B cell (primary cell): ENCODE measurements around the gene RNF215. TPM values are rescaled to one million over a fixed set of nuclear protein-coding genes. Genes with fewer than 3 reads are reported as not detected.

ENCODE experiments used
- ATAC-seq: fragments of 200-7000 bp; cut with Tn5 transposase; one replicate; pipeline ENCODE4 v1.10.0; 2021; ENCODE audit warnings: low read depth, mild to moderate bottlenecking, moderate number of reproducible peaks, moderate library complexity
- CTCF ChIA-PET: fragments of 350-600 bp; sonication (Branson Sonifier 250); formaldehyde crosslinking; loops from one replicate; lab custom pipeline; 2021; ENCODE audit warnings: antibody characterized with exemption, inconsistent platforms; lab: Charles Lee
- POLR2A ChIA-PET: fragments of 350-600 bp; sonication (Branson Sonifier 250); formaldehyde crosslinking; loops from one replicate; lab custom pipeline; 2021; ENCODE audit warnings: antibody characterized with exemption; lab: Charles Lee
- DNase-seq: peaks from one replicate; pipeline ENCODE4 v3.0.0; 2013
- H2AFZ ChIP-seq: 2 replicates; pipeline ENCODE4 v1.6.1; 2012; ENCODE audit warnings: mild to moderate bottlenecking, low read depth, low read length; ENCODE audit not compliant: insufficient read depth, poor library complexity, severe bottlenecking
- H3K27ac ChIP-seq, 2 donors: 1 replicate in 1 of 2; 2 replicates in 1 of 2; pipeline ENCODE4 v1.5.1; 2012 to 2013; ENCODE audit warnings: low read length in 2 of 2, mild to moderate bottlenecking in 2 of 2, moderate library complexity in 1 of 2
- H3K27me3 ChIP-seq, 4 experiments: fragments of 200-600 bp in 1 of 4; sonication (generic) in 1 of 4; replicated peaks in 1 of 4; 1 replicate in 2 of 4; 2 replicates in 2 of 4; pipeline versions ENCODE4 v1.6.1 to v1.7.0; 2013 to 2016; ENCODE audit warnings: low read length in 3 of 4, mild to moderate bottlenecking in 2 of 4, mixed read lengths in 1 of 4, moderate library complexity in 1 of 4; ENCODE audit not compliant: insufficient read depth in 4 of 4, control insufficient read depth in 3 of 4; ENCODE audit errors: control extremely low read depth in 1 of 4
- H3K36me3 ChIP-seq, 2 experiments: replicated peaks in 1 of 2; 1 replicate in 1 of 2; 2 replicates in 1 of 2; pipeline versions ENCODE4 v1.6.1 to v1.7.1; 2013; ENCODE audit warnings: low read length in 1 of 2; ENCODE audit not compliant: insufficient read depth in 2 of 2, control insufficient read depth in 1 of 2; ENCODE audit errors: control extremely low read depth in 1 of 2, extremely low read depth in 1 of 2
- H3K4me1 ChIP-seq, 2 donors: fragments of 200-600 bp in 1 of 2; sonication (generic) in 1 of 2; 1 replicate in 1 of 2; 2 replicates in 1 of 2; pipeline versions ENCODE4 v1.5.1 to v1.6.1; 2013 to 2017; ENCODE audit warnings: low read length in 2 of 2; ENCODE audit not compliant: control insufficient read depth in 2 of 2, insufficient read depth in 2 of 2
- H3K4me2 ChIP-seq: replicated peaks from 2 replicates; pipeline ENCODE3; 2012; ENCODE audit warnings: mild to moderate bottlenecking, low read depth, low read length; ENCODE audit not compliant: poor library complexity, severe bottlenecking
- H3K4me3 ChIP-seq, 5 experiments: fragments of 200-600 bp in 1 of 5; sonication (generic) in 1 of 5; 1 replicate in 3 of 5; 2 replicates in 2 of 5; pipeline versions ENCODE4 v1.5.1 to v1.7.0; 2011 to 2016; ENCODE audit warnings: low read length in 4 of 5, mild to moderate bottlenecking in 4 of 5, low read depth in 2 of 5, control low read depth in 1 of 5, moderate library complexity in 1 of 5; ENCODE audit not compliant: insufficient read depth in 1 of 5; ENCODE audit errors: control extremely low read depth in 1 of 5, extremely low read depth in 1 of 5
- H3K79me2 ChIP-seq: fragments of 200-600 bp; sonication (generic); one replicate; pipeline ENCODE4 v1.6.0; 2016; ENCODE audit warnings: low read length; ENCODE audit not compliant: control insufficient read depth, insufficient read depth
- H3K9ac ChIP-seq: fragments of 200-600 bp; sonication (generic); 2 replicates; pipeline ENCODE4 v1.6.1; 2017; ENCODE audit warnings: mild to moderate bottlenecking, low read length, moderate library complexity
- H3K9me3 ChIP-seq, 3 donors: one replicate each; pipeline versions ENCODE4 v1.6.1 to v1.7.1; 2013; ENCODE audit warnings: low read length in 2 of 3; ENCODE audit not compliant: control insufficient read depth in 2 of 3, insufficient read depth in 1 of 3; ENCODE audit errors: control extremely low read depth in 1 of 3
- H4K20me1 ChIP-seq: 2 replicates; pipeline ENCODE4 v1.6.0; 2012; ENCODE audit warnings: mild to moderate bottlenecking, low read length; ENCODE audit not compliant: insufficient read depth, control insufficient read depth, poor library complexity, severe bottlenecking
- H3K27ac Mint-ChIP-seq: one replicate; pipeline ENCODE4 v1.8.0; 2021; ENCODE audit warnings: mixed read lengths
- H3K27me3 Mint-ChIP-seq: one replicate; pipeline ENCODE4 v1.8.0; 2021; ENCODE audit warnings: mixed read lengths
- H3K4me1 Mint-ChIP-seq: one replicate; pipeline ENCODE4 v1.8.0; 2021; ENCODE audit warnings: mixed read lengths
- H3K4me3 Mint-ChIP-seq: one replicate; pipeline ENCODE4 v1.8.0; 2021; ENCODE audit warnings: mixed read lengths
- H3K9me3 Mint-ChIP-seq: one replicate; pipeline ENCODE4 v1.8.0; 2022; ENCODE audit warnings: mixed read lengths; ENCODE audit not compliant: insufficient read depth
- EZH2 ChIP-seq: IDR thresholded peaks from 2 replicates; pipeline ENCODE4 v1.6.1; 2012; ENCODE audit warnings: borderline replicate concordance, low read depth, mild to moderate bottlenecking, moderate library complexity, low read length; ENCODE audit not compliant: insufficient read depth, poor library complexity, severe bottlenecking
- WGBS: methylation state at CpG from one replicate; pipeline ENCODE4 v1.1.5; 2013; ENCODE audit warnings: missing lambda C conversion rate; ENCODE audit not compliant: insufficient coverage; 5-methylcytosine and 5-hydroxymethylcytosine counted together
- intact Hi-C: fragments of 100-400 bp; cut with micrococcal nuclease; formaldehyde crosslinking; loops from one replicate; pipeline ENCODE4 v1.10.0; 2022
- polyA plus RNA-seq: library from polyadenylated mRNA; depleted of rRNA; stranded (reverse); fragments of >200 nt; gene quantifications from 2 replicates; pipeline ENCODE4 v1.2.3, GENCODE V29; 2012
- total RNA-seq, 2 donors: library from RNA; stranded (reverse); fragments of 120-200 nt in 1 of 2; gene quantifications; 1 replicate in 1 of 2; 2 replicates in 1 of 2; pipeline versions ENCODE4 v1.2.3 to v1.2.4, GENCODE V29; 2013 to 2022
- TF ChIP-seq, protein P1 (sequence below): fragments of 200-600 bp; IDR thresholded peaks from one replicate; pipeline ENCODE4 v1.8.0; 2022; ENCODE audit warnings: antibody characterized with exemption, mild to moderate bottlenecking

RNF215 gene
- total and polyA plus RNA-seq, 2 donors (not counting 1 experiment from before 2014, with no cell fraction given), result 8.8 to 18.6 TPM

- POLR2A ChIA-PET, result interaction anchor here (0.6 kb wide), 1 partner anchor 1308 kb away, joined by 6 read pairs; no protein-coding TSS in a partner anchor
- peaks cover 3% of the 10 kb centered on the region for H3K4me1 Mint-ChIP-seq
- Histone ChIP-seq H3K27ac (no peak overlapping the region), H3K9me3 (no peaks in the 10 kb centered on the region), H3K4me3 (no peak overlapping the region), H3K9ac (no peak overlapping the region), H3K79me2 (no peaks in the 10 kb centered on the region), H2AFZ (no peak overlapping the region), H3K27me3 (no peaks in the 10 kb centered on the region), H4K20me1 (no peaks in the 10 kb centered on the region), H3K4me1 (peaks cover 3 to 9% of the 10 kb centered on the region in 2 donors), H3K36me3 (no peaks in the 10 kb centered on the region), H3K4me2 (no peak overlapping the region)
- no peak overlapping the region for H3K4me3 Mint-ChIP-seq
- CTCF ChIA-PET, result interaction anchor here (1.2 kb wide), 1 partner anchor 92 kb away, joined by 5 read pairs; no protein-coding TSS in a partner anchor
- no peaks in the 10 kb centered on the region for H3K27me3 Mint-ChIP-seq
- TF ChIP-seq EZH2, result no peak
- TF ChIP-seq, protein P1, sequence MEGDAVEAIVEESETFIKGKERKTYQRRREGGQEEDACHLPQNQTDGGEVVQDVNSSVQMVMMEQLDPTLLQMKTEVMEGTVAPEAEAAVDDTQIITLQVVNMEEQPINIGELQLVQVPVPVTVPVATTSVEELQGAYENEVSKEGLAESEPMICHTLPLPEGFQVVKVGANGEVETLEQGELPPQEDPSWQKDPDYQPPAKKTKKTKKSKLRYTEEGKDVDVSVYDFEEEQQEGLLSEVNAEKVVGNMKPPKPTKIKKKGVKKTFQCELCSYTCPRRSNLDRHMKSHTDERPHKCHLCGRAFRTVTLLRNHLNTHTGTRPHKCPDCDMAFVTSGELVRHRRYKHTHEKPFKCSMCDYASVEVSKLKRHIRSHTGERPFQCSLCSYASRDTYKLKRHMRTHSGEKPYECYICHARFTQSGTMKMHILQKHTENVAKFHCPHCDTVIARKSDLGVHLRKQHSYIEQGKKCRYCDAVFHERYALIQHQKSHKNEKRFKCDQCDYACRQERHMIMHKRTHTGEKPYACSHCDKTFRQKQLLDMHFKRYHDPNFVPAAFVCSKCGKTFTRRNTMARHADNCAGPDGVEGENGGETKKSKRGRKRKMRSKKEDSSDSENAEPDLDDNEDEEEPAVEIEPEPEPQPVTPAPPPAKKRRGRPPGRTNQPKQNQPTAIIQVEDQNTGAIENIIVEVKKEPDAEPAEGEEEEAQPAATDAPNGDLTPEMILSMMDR, result no peak
- WGBS, result 96% methylated on average over 12 of the region's 20 CpGs
- intact Hi-C loops, result no loop called here
- no peak overlapping the region for H3K27ac Mint-ChIP-seq
- DNase-seq (no peak), ATAC-seq (no peak)
- no peaks in the 10 kb centered on the region for H3K9me3 Mint-ChIP-seq
Observed at GRCh38 chr22:30380011-30380410, 7.2 kb downstream of the RNF215 start.

DNA sequence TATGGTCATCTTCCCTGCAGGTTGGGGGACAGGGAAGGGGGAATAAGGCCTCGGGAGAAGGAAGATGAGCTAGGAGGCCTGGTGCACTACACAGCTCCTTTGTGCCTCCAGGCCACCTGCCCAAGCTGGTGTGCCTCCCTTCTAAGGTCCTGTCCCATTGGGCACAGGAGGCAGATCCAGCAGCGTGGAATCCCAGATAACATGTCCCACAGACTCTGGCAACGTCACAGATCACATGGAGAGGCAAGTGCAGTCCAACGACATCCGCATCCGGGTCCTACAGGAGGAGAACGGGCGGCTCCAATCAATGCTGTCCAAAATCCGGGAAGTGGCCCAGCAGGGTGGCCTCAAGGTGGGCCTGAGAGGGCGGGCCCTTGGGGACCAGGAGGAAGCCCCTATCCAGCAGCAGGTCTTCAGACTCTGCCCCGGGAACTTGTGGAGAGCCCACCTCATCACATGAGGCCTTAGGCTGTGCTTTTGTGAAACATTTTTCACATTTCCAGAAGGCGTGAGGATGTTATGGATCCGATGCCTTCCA lies 11.8 kb downstream of the RNF215 start:
- Histone ChIP-seq H3K4me3 (no peak overlapping the region), H2AFZ (no peak overlapping the region), H3K4me1 (peaks cover 3 to 9% of the 10 kb centered on the region in 2 donors), H3K9ac (no peak overlapping the region), H3K27ac (no peak overlapping the region), H3K36me3 (no peaks in the 10 kb centered on the region), H3K79me2 (no peaks in the 10 kb centered on the region), H3K27me3 (no peaks in the 10 kb centered on the region), H4K20me1 (no peaks in the 10 kb centered on the region), H3K9me3 (no peaks in the 10 kb centered on the region), H3K4me2 (no peak overlapping the region)
- ATAC-seq, result no peak
- no peaks in the 10 kb centered on the region for H3K27me3 Mint-ChIP-seq
- no peaks in the 10 kb centered on the region for H3K9me3 Mint-ChIP-seq
- no peak overlapping the region for H3K4me3 Mint-ChIP-seq
- no peak overlapping the region for H3K27ac Mint-ChIP-seq
- CTCF ChIA-PET, result interaction anchor here (1.1 to 2.7 kb wide), 5 partner anchors 12 to 268 kb away, joined by 3 to 8 read pairs (median 5); no protein-coding TSS in a partner anchor
- intact Hi-C loops, result no loop called here
- WGBS, result 95% methylated on average over 12 of the region's 13 CpGs
- no peak for DNase-seq
- POLR2A ChIA-PET, result no interaction called here
- TF ChIP-seq, protein P1, result no peak
- no peak for TF ChIP-seq EZH2
- H3K4me1 Mint-ChIP-seq, result peaks cover 3% of the 10 kb centered on the region
